SK-N-SH treated with all-trans-retinoic acid at 6 μM for 48 hours (cell line): ENCODE measurements around the gene PLCB4.

Experiments used
- ATAC-seq: fragments of 200-7000 bp; cut with Tn5 transposase; 3 replicates; pipeline ENCODE4 v1.9.1; 2020; ENCODE audit warnings: mild to moderate bottlenecking, moderate library complexity
- ARNTL ChIP-seq: fragments of 450-650 bp; formaldehyde crosslinking; IDR thresholded peaks from 2 replicates; pipeline ENCODE4 v1.5.0; 2020; ENCODE audit warnings: low read depth, mild to moderate bottlenecking, moderate library complexity, borderline replicate concordance
- ESRRG ChIP-seq: fragments of 250-450 bp; sonication (Bioruptor Pico); IDR thresholded peaks from 2 replicates; pipeline ENCODE4 v1.6.1; 2021; ENCODE audit warnings: mild to moderate bottlenecking
- GLIS3 ChIP-seq: fragments of 250-450 bp; sonication (Bioruptor Pico); IDR thresholded peaks from 2 replicates; pipeline ENCODE4 v1.5.0; 2020; ENCODE audit warnings: mild to moderate bottlenecking, moderate library complexity
- ISL1 ChIP-seq: fragments of 250-450 bp; sonication (Bioruptor Pico); IDR thresholded peaks from 2 replicates; pipeline ENCODE4 v2.1.2; 2022; ENCODE audit warnings: mild to moderate bottlenecking, moderate library complexity
- OSR1 ChIP-seq: fragments of 250-450 bp; sonication (Bioruptor Pico); IDR thresholded peaks from 2 replicates; pipeline ENCODE4 v1.8.0; 2022; ENCODE audit warnings: moderate library complexity, mild to moderate bottlenecking, inconsistent platforms
- PPARA ChIP-seq: fragments of 250-450 bp; sonication (Bioruptor Pico); IDR thresholded peaks from 2 replicates; pipeline ENCODE4 v1.5.0; 2020; ENCODE audit warnings: mild to moderate bottlenecking, borderline replicate concordance
- SNAI2 ChIP-seq: fragments of 250-450 bp; sonication (Bioruptor Pico); IDR thresholded peaks from 2 replicates; pipeline ENCODE4 v1.5.0; 2020; ENCODE audit warnings: mild to moderate bottlenecking, moderate library complexity
- TCF4 ChIP-seq: fragments of 250-450 bp; sonication (Bioruptor Pico); IDR thresholded peaks from 2 replicates; pipeline ENCODE4 v1.8.0; 2021; ENCODE audit warnings: mild to moderate bottlenecking, moderate library complexity, borderline replicate concordance
- TOX ChIP-seq: fragments of 250-450 bp; sonication (Bioruptor Pico); IDR thresholded peaks from 2 replicates; pipeline ENCODE4 v1.8.0; 2021; ENCODE audit warnings: mild to moderate bottlenecking, moderate library complexity, borderline replicate concordance
- ZC3H10 ChIP-seq: fragments of 250-450 bp; sonication (Bioruptor Pico); IDR thresholded peaks from 2 replicates; pipeline ENCODE4 v1.5.1; 2021; ENCODE audit warnings: mild to moderate bottlenecking, moderate library complexity
- ZFP3 ChIP-seq: fragments of 250-450 bp; sonication (Bioruptor Pico); IDR thresholded peaks from 2 replicates; pipeline ENCODE4 v1.5.0; 2020; ENCODE audit warnings: mild to moderate bottlenecking, moderate library complexity
- ZFP30 ChIP-seq: fragments of 450-650 bp; formaldehyde crosslinking; IDR thresholded peaks from 2 replicates; pipeline ENCODE4 v1.5.0; 2022; ENCODE audit warnings: mild to moderate bottlenecking, moderate library complexity
- ZNF565 ChIP-seq: fragments of 450-650 bp; formaldehyde crosslinking; conservative IDR thresholded peaks from 2 replicates; pipeline ENCODE4 v1.5.0; 2020; ENCODE audit warnings: low read depth, mild to moderate bottlenecking, moderate library complexity
- ZNF70 ChIP-seq: fragments of 450-650 bp; formaldehyde crosslinking; IDR thresholded peaks from 2 replicates; pipeline ENCODE4 v1.5.0; 2020; ENCODE audit warnings: mild to moderate bottlenecking, moderate library complexity
- ZNF8 ChIP-seq: fragments of 450-650 bp; formaldehyde crosslinking; IDR thresholded peaks from 2 replicates; pipeline ENCODE4 v1.5.0; 2020; ENCODE audit warnings: mild to moderate bottlenecking, moderate library complexity
- TF ChIP-seq, protein P1 (sequence below): fragments of 250-450 bp; sonication (Bioruptor Pico); IDR thresholded peaks from 2 replicates; pipeline ENCODE4 v1.5.0; 2020; ENCODE audit warnings: mild to moderate bottlenecking, moderate library complexity
- TF ChIP-seq, protein P2 (sequence below): fragments of 250-450 bp; sonication (Bioruptor Pico); IDR thresholded peaks from 2 replicates; pipeline ENCODE4 v1.5.1; 2021; ENCODE audit warnings: mild to moderate bottlenecking, moderate library complexity
- TF ChIP-seq, protein P3 (sequence below): fragments of 250-450 bp; sonication (Bioruptor Pico); IDR thresholded peaks from 2 replicates; pipeline ENCODE4 v1.8.0; 2020; ENCODE audit warnings: mild to moderate bottlenecking, moderate library complexity, borderline replicate concordance

PLCB4 gene

DNA sequence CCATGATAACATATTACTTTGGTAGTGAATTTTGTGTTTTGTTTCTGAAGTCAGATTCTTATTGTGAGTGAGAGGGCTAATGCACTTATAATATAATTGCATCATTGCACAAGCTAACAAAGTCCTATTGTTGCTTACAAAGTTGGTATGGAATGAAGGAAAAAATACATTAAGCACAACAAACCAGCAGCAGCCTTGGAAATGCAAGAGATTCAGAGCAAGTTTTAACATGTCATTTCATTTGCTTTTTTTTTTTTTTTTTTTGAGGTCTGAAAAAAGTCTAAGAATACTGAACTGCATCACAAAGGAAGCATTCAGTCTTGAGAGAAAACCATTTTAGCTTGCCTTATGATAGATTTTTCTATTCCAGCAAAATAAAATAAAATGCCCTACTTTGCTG is 57.6 kb downstream of the PLCB4 start:
- TF ChIP-seq ZC3H10 (CRISPR knock-in tag) (no peak), ZNF70 (CRISPR knock-in tag) (no peak), ISL1 (0 out of 2 replicates have a peak, but pooled peaks have one; percentile 24)
- no peak for ATAC-seq

DNA sequence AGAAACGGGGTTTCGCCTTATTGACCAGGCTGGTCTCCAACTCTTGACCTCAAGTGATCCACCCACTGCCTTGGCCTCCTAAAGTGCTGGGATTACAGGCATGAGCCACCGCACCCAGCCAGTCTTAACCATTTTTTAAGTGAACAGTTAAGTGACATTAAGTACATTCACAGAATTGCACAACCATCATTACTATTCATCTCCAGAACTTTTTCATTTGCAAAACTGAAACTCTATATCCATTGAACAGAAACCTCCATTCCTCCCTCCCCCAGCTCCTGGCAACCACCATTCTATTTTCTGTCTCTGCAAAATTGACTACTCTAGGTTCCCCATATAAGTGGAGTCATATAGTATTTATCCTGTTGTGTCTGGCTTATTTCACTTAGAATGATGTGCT is 59.7 kb downstream of the PLCB4 start:
- ATAC-seq, result no peak
- TF ChIP-seq ZFP3 (CRISPR knock-in tag) (no peak), TOX (CRISPR knock-in tag) (no peak), ARNTL (CRISPR knock-in tag) (no peak), TCF4 (CRISPR knock-in tag) (no peak), ZNF70 (CRISPR knock-in tag) (no peak), GLIS3 (CRISPR knock-in tag) (no peak)
- TF ChIP-seq, protein P1, sequence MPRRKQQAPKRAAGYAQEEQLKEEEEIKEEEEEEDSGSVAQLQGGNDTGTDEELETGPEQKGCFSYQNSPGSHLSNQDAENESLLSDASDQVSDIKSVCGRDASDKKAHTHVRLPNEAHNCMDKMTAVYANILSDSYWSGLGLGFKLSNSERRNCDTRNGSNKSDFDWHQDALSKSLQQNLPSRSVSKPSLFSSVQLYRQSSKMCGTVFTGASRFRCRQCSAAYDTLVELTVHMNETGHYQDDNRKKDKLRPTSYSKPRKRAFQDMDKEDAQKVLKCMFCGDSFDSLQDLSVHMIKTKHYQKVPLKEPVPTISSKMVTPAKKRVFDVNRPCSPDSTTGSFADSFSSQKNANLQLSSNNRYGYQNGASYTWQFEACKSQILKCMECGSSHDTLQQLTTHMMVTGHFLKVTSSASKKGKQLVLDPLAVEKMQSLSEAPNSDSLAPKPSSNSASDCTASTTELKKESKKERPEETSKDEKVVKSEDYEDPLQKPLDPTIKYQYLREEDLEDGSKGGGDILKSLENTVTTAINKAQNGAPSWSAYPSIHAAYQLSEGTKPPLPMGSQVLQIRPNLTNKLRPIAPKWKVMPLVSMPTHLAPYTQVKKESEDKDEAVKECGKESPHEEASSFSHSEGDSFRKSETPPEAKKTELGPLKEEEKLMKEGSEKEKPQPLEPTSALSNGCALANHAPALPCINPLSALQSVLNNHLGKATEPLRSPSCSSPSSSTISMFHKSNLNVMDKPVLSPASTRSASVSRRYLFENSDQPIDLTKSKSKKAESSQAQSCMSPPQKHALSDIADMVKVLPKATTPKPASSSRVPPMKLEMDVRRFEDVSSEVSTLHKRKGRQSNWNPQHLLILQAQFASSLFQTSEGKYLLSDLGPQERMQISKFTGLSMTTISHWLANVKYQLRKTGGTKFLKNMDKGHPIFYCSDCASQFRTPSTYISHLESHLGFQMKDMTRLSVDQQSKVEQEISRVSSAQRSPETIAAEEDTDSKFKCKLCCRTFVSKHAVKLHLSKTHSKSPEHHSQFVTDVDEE (CRISPR knock-in tag), result no peak

DNA sequence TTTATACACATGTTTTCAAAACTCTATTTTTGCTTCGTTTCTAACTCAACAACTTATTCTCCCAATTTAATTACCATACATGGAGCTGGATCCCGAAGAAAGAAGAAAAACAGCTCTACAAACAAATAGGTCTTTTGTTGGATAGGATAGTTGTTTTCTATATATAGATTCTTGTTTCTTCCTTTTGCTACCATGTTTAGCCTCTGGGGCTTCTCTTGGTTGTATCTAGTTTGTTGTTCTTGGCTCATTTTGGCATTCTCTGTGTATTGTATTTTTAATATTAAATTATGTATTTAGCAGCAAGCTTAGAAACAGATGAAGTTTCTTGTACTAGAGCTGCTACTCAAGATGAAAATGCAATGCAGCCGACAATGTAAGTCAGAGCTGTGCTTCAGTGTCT is 60.9 kb downstream of the PLCB4 start:
- ATAC-seq, result peak; percentile 76
- TF ChIP-seq TCF4 (CRISPR knock-in tag), result peak; percentile 31; the same call in 1 of the 2 replicates
- TF ChIP-seq SNAI2, result no peak

DNA sequence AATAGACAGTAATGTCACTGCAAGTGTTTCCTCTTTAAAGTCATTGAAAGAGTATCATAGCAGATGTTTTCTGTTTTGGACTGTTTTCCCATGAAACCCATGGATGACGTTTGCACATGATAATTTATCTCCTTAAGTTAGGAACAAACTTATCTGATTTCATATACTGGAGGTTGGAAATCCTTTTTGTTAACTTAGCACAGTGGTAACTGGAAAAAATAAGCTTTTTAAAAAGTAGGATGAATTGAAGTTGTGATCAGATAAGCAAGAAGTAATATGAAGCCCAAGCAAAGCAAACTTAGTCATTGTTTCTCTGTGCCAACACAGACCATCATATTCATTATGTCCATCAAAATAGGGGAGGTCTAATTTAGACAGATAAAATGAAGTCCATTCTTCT is 61.6 kb downstream of the PLCB4 start:
- TF ChIP-seq ZFP30 (CRISPR knock-in tag), result no peak
- TF ChIP-seq ISL1, result peak; percentile 42
- TF ChIP-seq GLIS3 (CRISPR knock-in tag), result no peak
- peak; percentile 82 for ATAC-seq

DNA sequence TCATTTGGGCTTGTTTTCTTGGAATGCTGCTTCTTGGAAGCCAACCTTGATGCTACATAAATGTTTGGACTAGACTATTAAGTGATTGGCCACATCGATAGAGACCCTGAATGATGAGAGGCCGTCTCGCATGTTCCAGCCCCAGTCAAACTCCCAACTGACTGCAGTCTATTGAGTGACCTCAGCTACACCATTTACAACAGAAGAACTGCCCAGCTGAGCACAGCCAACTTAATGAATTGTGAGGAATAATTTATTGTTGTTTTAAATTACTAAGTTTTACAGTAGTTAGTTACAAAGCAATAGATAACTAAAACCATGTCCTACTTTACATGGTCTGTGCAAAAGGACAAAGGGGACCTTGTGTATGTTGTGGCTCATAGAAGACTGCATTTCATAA is 63.0 kb downstream of the PLCB4 start:
- no peak for ATAC-seq
- TF ChIP-seq ARNTL (CRISPR knock-in tag) (no peak), ISL1 (no peak), ESRRG (CRISPR knock-in tag) (no peak), OSR1 (no peak), PPARA (no peak), GLIS3 (CRISPR knock-in tag) (no peak), ZC3H10 (CRISPR knock-in tag) (no peak), ZNF8 (CRISPR knock-in tag) (no peak)
- TF ChIP-seq, protein P2, sequence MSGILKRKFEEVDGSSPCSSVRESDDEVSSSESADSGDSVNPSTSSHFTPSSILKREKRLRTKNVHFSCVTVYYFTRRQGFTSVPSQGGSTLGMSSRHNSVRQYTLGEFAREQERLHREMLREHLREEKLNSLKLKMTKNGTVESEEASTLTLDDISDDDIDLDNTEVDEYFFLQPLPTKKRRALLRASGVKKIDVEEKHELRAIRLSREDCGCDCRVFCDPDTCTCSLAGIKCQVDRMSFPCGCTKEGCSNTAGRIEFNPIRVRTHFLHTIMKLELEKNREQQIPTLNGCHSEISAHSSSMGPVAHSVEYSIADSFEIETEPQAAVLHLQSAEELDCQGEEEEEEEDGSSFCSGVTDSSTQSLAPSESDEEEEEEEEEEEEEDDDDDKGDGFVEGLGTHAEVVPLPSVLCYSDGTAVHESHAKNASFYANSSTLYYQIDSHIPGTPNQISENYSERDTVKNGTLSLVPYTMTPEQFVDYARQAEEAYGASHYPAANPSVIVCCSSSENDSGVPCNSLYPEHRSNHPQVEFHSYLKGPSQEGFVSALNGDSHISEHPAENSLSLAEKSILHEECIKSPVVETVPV (CRISPR knock-in tag), result no peak

DNA sequence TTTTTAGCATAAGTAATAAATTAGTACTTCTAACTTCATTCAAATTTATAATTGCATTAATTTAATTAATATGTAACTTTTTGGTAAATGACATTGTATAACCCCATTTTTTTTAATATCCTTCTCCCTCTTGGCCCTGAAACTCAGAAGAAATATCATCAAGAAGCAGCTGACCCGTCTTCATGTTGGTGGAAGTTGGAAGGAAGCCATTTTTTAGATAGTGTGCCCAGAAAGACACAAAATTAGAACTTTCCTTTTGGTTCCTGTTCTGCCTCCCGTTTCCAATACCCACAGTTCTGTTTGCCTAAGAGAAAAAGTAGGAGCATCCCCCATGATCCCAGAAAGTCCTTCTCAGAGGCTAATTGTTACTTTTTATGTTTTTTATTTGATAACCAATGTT is 65.5 kb downstream of the PLCB4 start:
- no peak for TF ChIP-seq PPARA
- TF ChIP-seq, protein P3, sequence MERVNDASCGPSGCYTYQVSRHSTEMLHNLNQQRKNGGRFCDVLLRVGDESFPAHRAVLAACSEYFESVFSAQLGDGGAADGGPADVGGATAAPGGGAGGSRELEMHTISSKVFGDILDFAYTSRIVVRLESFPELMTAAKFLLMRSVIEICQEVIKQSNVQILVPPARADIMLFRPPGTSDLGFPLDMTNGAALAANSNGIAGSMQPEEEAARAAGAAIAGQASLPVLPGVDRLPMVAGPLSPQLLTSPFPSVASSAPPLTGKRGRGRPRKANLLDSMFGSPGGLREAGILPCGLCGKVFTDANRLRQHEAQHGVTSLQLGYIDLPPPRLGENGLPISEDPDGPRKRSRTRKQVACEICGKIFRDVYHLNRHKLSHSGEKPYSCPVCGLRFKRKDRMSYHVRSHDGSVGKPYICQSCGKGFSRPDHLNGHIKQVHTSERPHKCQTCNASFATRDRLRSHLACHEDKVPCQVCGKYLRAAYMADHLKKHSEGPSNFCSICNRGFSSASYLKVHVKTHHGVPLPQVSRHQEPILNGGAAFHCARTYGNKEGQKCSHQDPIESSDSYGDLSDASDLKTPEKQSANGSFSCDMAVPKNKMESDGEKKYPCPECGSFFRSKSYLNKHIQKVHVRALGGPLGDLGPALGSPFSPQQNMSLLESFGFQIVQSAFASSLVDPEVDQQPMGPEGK, result no peak
- no peak for ATAC-seq

DNA sequence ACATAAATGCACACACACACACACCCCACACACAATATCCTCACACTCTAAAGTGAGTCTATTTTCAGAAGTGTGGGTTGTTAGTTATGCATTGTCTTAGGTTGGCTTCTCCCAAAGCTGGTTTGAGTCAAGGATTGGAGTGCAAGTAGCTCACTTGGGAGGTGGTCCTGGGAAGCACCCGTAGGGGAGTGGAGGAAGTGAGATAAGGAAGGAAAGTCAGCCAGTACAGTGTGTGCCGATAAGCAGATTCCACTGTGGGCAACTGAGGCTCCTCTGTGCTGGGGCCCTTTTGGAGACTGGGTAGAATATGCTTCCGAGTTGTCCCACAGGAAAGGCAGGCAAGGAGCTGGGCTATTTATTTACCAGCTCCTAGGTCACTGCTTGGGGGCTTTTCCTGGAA is 67.2 kb downstream of the PLCB4 start:
- ATAC-seq, result no peak
- TF ChIP-seq GLIS3 (CRISPR knock-in tag) (no peak), ZC3H10 (CRISPR knock-in tag) (no peak), TOX (CRISPR knock-in tag) (no peak), ZNF565 (no peak)
- TF ChIP-seq, protein P1 (CRISPR knock-in tag), result no peak
- TF ChIP-seq, protein P2 (CRISPR knock-in tag), result no peak
- TF ChIP-seq, protein P3, result no peak
